CD14-positive monocyte (primary cell): ENCODE measurements around the gene RPL35A. TPM values are rescaled to one million over a fixed set of nuclear protein-coding genes. Genes with fewer than 3 reads are reported as not detected.
"Not testable (repeated sequence)": the region's sequence is repeated elsewhere in the genome, so short reads cannot be mapped to it uniquely, and the experiment has no call there.

Experiments used
- DNase-seq, 3 donors: peaks; one replicate each; pipeline ENCODE4 v3.0.0-alpha.2; 2011 to 2022
- H2AFZ ChIP-seq: 2 replicates; pipeline ENCODE4 v1.6.0; 2012; ENCODE audit warnings: mild to moderate bottlenecking, low read depth, low read length, inconsistent platforms; ENCODE audit not compliant: insufficient read depth, poor library complexity, severe bottlenecking
- H3K27ac ChIP-seq, 2 donors: 1 replicate in 1 of 2; 2 replicates in 1 of 2; pipeline ENCODE4 v1.5.1; 2012 to 2013; ENCODE audit warnings: low read length in 2 of 2, control low read depth in 1 of 2, inconsistent platforms in 1 of 2, low read depth in 1 of 2, mild to moderate bottlenecking in 1 of 2
- H3K27me3 ChIP-seq, 2 donors: one replicate each; pipeline versions ENCODE4 v1.6.0 to v1.6.1; 2011 to 2013; ENCODE audit warnings: low read length in 2 of 2; ENCODE audit not compliant: control insufficient read depth in 2 of 2, insufficient read depth in 2 of 2
- H3K36me3 ChIP-seq, 2 donors: replicated peaks in 1 of 2; 1 replicate in 1 of 2; 2 replicates in 1 of 2; pipeline versions ENCODE4 v1.5.1 to v1.6.1; 2012 to 2013; ENCODE audit warnings: low read length in 2 of 2, control low read depth in 1 of 2, inconsistent platforms in 1 of 2, mild to moderate bottlenecking in 1 of 2; ENCODE audit not compliant: insufficient read depth in 2 of 2, control insufficient read depth in 1 of 2
- H3K4me1 ChIP-seq, 2 donors: 1 replicate in 1 of 2; 2 replicates in 1 of 2; pipeline versions ENCODE4 v1.5.1 to v1.6.1; 2012 to 2013; ENCODE audit warnings: low read length in 2 of 2, control low read depth in 1 of 2, inconsistent platforms in 1 of 2, mild to moderate bottlenecking in 1 of 2, moderate library complexity in 1 of 2; ENCODE audit not compliant: insufficient read depth in 2 of 2, control insufficient read depth in 1 of 2
- H3K4me2 ChIP-seq: replicated peaks from 2 replicates; pipeline ENCODE3; 2012; ENCODE audit warnings: low read length, moderate library complexity, mild to moderate bottlenecking; ENCODE audit not compliant: poor library complexity, severe bottlenecking; ENCODE audit errors: extremely low read depth
- H3K4me3 ChIP-seq, 3 experiments: fragments of 200-600 bp in 1 of 3; sonication (generic) in 1 of 3; replicated peaks in 1 of 3; 1 replicate in 2 of 3; 2 replicates in 1 of 3; pipeline ENCODE4 v1.5.1; 2011 to 2013; ENCODE audit warnings: low read length in 3 of 3, mild to moderate bottlenecking in 3 of 3, control low read depth in 2 of 3, low read depth in 2 of 3, inconsistent platforms in 1 of 3, moderate library complexity in 1 of 3
- H3K79me2 ChIP-seq: 2 replicates; pipeline ENCODE4 v1.6.0; 2012; ENCODE audit warnings: mild to moderate bottlenecking, control low read depth, inconsistent platforms, low read length, moderate library complexity; ENCODE audit not compliant: insufficient read depth
- H3K9ac ChIP-seq: 2 replicates; pipeline ENCODE4 v1.6.0; 2017; ENCODE audit warnings: low read length, mild to moderate bottlenecking; ENCODE audit not compliant: insufficient read depth, poor library complexity, severe bottlenecking
- H3K9me3 ChIP-seq, 2 donors: replicated peaks in 1 of 2; 1 replicate in 1 of 2; 2 replicates in 1 of 2; pipeline versions ENCODE4 v1.5.1 to v1.6.1; 2012 to 2013; ENCODE audit warnings: low read length in 2 of 2, control low read depth in 1 of 2; ENCODE audit not compliant: control insufficient read depth in 1 of 2, insufficient read depth in 1 of 2
- H4K20me1 ChIP-seq: 2 replicates; pipeline ENCODE4 v1.6.0; 2012; ENCODE audit warnings: mild to moderate bottlenecking, low read length, control low read depth, moderate library complexity; ENCODE audit not compliant: insufficient read depth
- H3K27ac Mint-ChIP-seq, 7 donors: one replicate each; pipeline ENCODE4 v1.8.0; 2020; ENCODE audit warnings: mild to moderate bottlenecking in 7 of 7, mixed read lengths in 7 of 7, moderate library complexity in 6 of 7, inconsistent platforms in 2 of 7
- H3K27me3 Mint-ChIP-seq, 3 donors: one replicate each; pipeline ENCODE4 v1.8.0; 2021 to 2022; ENCODE audit warnings: low read depth in 3 of 3, mild to moderate bottlenecking in 3 of 3, mixed read lengths in 3 of 3, moderate library complexity in 3 of 3, inconsistent platforms in 1 of 3
- H3K36me3 Mint-ChIP-seq, 2 donors: one replicate each; pipeline ENCODE4 v1.8.0; 2020; ENCODE audit warnings: mixed read lengths in 2 of 2, inconsistent platforms in 1 of 2, mild to moderate bottlenecking in 1 of 2
- H3K4me1 Mint-ChIP-seq: one replicate; pipeline ENCODE4 v1.8.0; 2020; ENCODE audit warnings: mild to moderate bottlenecking, mixed read lengths
- H3K4me3 Mint-ChIP-seq, 2 donors: one replicate each; pipeline ENCODE4 v1.8.0; 2020; ENCODE audit warnings: mild to moderate bottlenecking in 2 of 2, mixed read lengths in 2 of 2, moderate library complexity in 1 of 2
- H3K9me3 Mint-ChIP-seq, 7 donors: one replicate each; pipeline ENCODE4 v1.8.0; 2020 to 2022; ENCODE audit warnings: mixed read lengths in 7 of 7, mild to moderate bottlenecking in 6 of 7, moderate library complexity in 6 of 7, inconsistent platforms in 2 of 7
- WGBS: methylation state at CpG from one replicate; pipeline ENCODE4 v1.1.5; 2013; ENCODE audit warnings: missing lambda C conversion rate; ENCODE audit not compliant: insufficient coverage; 5-methylcytosine and 5-hydroxymethylcytosine counted together
- intact Hi-C, 2 donors: fragments of 100-400 bp; cut with micrococcal nuclease; formaldehyde crosslinking; loops; one replicate each; pipeline versions ENCODE4 v1.15.0 to v1.15.1; 2023
- polyA plus RNA-seq, 3 donors: library from polyadenylated mRNA; depleted of rRNA in 1 of 3; unstranded in 2 of 3; stranded (reverse) in 1 of 3; fragments of 300-500 nt in 2 of 3; fragments of >200 nt in 1 of 3; fragmentation: Illumina TruSeq in 2 of 3; gene quantifications; 1 replicate in 2 of 3; 2 replicates in 1 of 3; pipeline ENCODE4 v1.2.3, GENCODE V29; 2012 to 2021
- TF ChIP-seq, protein P1 (sequence below): fragments of 200-600 bp; IDR thresholded peaks from one replicate; pipeline ENCODE4 v1.8.0; 2022; ENCODE audit warnings: antibody characterized with exemption, mild to moderate bottlenecking

Gene RPL35A
- polyA plus RNA-seq, 3 donors = 882 to 1,113 (median 975) TPM

DNA sequence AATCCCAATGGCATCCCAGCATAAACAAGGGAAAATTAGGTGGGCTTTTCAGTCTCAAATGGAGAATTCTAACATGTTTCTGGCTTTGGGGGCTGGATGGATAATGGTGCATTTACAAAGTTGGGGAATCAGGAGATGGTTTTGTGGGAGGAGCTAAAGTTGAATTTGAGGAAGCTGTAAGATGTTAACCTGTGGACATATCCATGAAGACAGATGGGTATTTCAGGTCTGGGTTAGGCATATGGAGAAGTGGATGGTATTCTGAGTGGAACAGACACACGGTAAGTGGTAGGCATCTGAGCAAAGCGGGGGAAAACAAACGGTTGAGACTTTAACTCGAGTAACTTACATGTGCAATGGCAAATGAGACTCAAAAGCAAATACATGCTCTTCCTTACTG lies 8.4 kb downstream of the RPL35A start:
- no peaks in the 10 kb centered on the region for H3K27me3 ChIP-seq
- no peaks in the 10 kb centered on the region for H3K9me3 ChIP-seq
- peak overlapping the region in 1 of 2 donors; percentile 74 for H3K27ac ChIP-seq
- peak overlapping the region in 1 of 3 experiments; percentile 57 for H3K4me3 ChIP-seq
- H4K20me1 ChIP-seq = peaks cover 36% of the 10 kb centered on the region
- no peak overlapping the region for H2AFZ ChIP-seq
- intact Hi-C loops = no loop called here
- no peak overlapping the region for H3K9ac ChIP-seq
- peaks cover 32 to 34% of the 10 kb centered on the region in 2 donors for H3K36me3 ChIP-seq
- H3K4me3 Mint-ChIP-seq = no peak overlapping the region
- H3K27ac Mint-ChIP-seq = peak overlapping the region; percentile 71 to 93 (median 80)
- TF ChIP-seq, protein P1, sequence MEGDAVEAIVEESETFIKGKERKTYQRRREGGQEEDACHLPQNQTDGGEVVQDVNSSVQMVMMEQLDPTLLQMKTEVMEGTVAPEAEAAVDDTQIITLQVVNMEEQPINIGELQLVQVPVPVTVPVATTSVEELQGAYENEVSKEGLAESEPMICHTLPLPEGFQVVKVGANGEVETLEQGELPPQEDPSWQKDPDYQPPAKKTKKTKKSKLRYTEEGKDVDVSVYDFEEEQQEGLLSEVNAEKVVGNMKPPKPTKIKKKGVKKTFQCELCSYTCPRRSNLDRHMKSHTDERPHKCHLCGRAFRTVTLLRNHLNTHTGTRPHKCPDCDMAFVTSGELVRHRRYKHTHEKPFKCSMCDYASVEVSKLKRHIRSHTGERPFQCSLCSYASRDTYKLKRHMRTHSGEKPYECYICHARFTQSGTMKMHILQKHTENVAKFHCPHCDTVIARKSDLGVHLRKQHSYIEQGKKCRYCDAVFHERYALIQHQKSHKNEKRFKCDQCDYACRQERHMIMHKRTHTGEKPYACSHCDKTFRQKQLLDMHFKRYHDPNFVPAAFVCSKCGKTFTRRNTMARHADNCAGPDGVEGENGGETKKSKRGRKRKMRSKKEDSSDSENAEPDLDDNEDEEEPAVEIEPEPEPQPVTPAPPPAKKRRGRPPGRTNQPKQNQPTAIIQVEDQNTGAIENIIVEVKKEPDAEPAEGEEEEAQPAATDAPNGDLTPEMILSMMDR = no peak
- H3K4me1 Mint-ChIP-seq = peaks cover 55% of the 10 kb centered on the region
- peak overlapping the region; percentile 51 for H3K4me2 ChIP-seq
- H3K36me3 Mint-ChIP-seq = peaks cover 28 to 36% of the 10 kb centered on the region in 2 donors
- peak in 1 of 3 donors; percentile 41 for DNase-seq
- peaks cover 25% of the 10 kb centered on the region for H3K79me2 ChIP-seq
- peaks cover 50 to 55% of the 10 kb centered on the region in 2 donors for H3K4me1 ChIP-seq
- 83% methylated on average over 1 of the region's 4 CpGs for WGBS
- H3K9me3 Mint-ChIP-seq = peaks cover 0 to 2% (median 0%) of the 10 kb centered on the region in 7 donors
- no peaks in the 10 kb centered on the region for H3K27me3 Mint-ChIP-seq

DNA sequence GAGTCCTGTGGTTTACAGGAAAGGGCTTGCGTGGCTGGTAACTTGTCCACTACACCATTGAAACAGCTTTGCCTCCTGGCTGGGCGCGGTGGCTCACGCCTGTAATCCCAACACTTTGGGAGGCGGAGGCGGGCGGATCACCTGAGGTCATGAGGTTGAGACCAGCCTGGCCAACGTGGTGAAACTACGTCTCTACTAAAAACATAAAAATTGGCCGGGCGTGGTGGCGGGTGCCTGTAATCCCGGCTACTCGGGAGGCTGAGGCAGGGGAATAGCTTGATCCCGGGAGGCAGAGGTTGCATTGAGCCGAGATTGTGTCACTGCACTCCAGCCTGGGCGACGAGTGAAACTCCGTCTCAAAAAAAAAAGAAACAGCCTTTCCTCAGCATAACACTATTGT lies 8.9 kb downstream of the RPL35A start:
- H3K27me3 Mint-ChIP-seq, H3K9ac ChIP-seq, intact Hi-C loops, H3K9me3 ChIP-seq, H3K27me3 ChIP-seq, DNase-seq, H3K4me2 ChIP-seq, H3K9me3 Mint-ChIP-seq, H3K4me3 Mint-ChIP-seq: not testable (repeated sequence)
- peaks cover 23 to 31% of the 10 kb centered on the region in 2 donors for H3K36me3 Mint-ChIP-seq
- peaks cover 53% of the 10 kb centered on the region for H3K4me1 Mint-ChIP-seq
- WGBS = 98% methylated on average over 15 of the region's 19 CpGs
- peak overlapping the region; percentile 76 for H2AFZ ChIP-seq
- peak overlapping the region in 1 of 2 donors; percentile 88 for H3K27ac ChIP-seq
- H3K4me3 ChIP-seq = peak overlapping the region in 1 of 3 experiments; percentile 98
- peaks cover 20% of the 10 kb centered on the region for H3K79me2 ChIP-seq
- peak overlapping the region in 6 of 7 donors; percentile 71 to 93 (median 81) for H3K27ac Mint-ChIP-seq
- peaks cover 50 to 55% of the 10 kb centered on the region in 2 donors for H3K4me1 ChIP-seq
- H3K36me3 ChIP-seq = peaks cover 27 to 29% of the 10 kb centered on the region in 2 donors
- H4K20me1 ChIP-seq = peaks cover 30% of the 10 kb centered on the region
